ENCODE data around the gene MALT1.

DNA sequence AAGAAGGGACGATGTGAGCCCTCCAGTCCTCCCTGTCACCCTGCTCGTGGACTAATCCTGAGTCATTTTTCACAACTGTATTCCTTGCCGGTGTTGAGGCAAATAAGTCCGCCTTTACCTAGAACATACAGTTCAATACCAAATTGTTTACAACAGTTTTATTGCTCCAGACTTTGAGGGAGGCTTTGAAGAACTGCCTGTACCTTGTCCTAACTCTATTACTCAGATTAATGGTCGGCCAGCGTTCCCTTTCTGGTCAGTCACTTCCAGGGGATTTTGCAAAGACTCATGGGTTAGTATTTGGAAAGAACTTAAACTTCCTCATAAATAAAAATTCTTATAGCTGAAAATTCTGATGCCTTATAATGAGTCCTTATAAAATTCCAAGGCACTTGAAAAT is 108.3 kb downstream of the MALT1 start:
- TF ChIP-seq POLR2AphosphoS5 (IDR thresholded peaks at IDR 0.05; ENCODE audit: borderline replicate concordance, low read depth, low read length), result no peak
- TF ChIP-seq EZH2 (IDR thresholded peaks at IDR 0.05), result no peak
